Ectodermal cell (in vitro differentiated cells): ENCODE results near the gene MTRR.
"Not testable (repeated sequence)": the region's sequence is repeated elsewhere in the genome, so short reads cannot be mapped to it uniquely, and the experiment has no call there.

Experiments used
- H3K27ac ChIP-seq: 2 replicates; pipeline ENCODE4 v1.7.0; 2013; ENCODE audit warnings: mild to moderate bottlenecking, low read depth, low read length; ENCODE audit not compliant: insufficient read depth, poor library complexity, severe bottlenecking
- H3K27me3 ChIP-seq: 2 replicates; pipeline ENCODE4 v1.7.0; 2013; ENCODE audit warnings: mild to moderate bottlenecking, low read length; ENCODE audit not compliant: insufficient read depth, control insufficient read depth, poor library complexity, severe bottlenecking
- H3K36me3 ChIP-seq: one replicate; pipeline ENCODE4 v1.7.0; 2013; ENCODE audit warnings: low read length; ENCODE audit not compliant: control insufficient read depth, insufficient read depth
- H3K4me1 ChIP-seq: one replicate; pipeline ENCODE4 v1.7.0; 2013; ENCODE audit warnings: low read length; ENCODE audit not compliant: control insufficient read depth, insufficient read depth
- H3K4me3 ChIP-seq: 2 replicates; pipeline ENCODE4 v1.7.0; 2013; ENCODE audit warnings: low read depth, low read length, control low read depth; ENCODE audit not compliant: insufficient read depth
- H3K9me3 ChIP-seq: 2 replicates; pipeline ENCODE4 v1.7.0; 2013; ENCODE audit warnings: mild to moderate bottlenecking, low read length, moderate library complexity; ENCODE audit not compliant: control insufficient read depth
- WGBS, 2 experiments: methylation state at CpG; one replicate each; pipeline ENCODE4 v1.1.7; 2013; ENCODE audit warnings: missing lambda C conversion rate in 2 of 2; 5-methylcytosine and 5-hydroxymethylcytosine counted together

MTRR gene

DNA sequence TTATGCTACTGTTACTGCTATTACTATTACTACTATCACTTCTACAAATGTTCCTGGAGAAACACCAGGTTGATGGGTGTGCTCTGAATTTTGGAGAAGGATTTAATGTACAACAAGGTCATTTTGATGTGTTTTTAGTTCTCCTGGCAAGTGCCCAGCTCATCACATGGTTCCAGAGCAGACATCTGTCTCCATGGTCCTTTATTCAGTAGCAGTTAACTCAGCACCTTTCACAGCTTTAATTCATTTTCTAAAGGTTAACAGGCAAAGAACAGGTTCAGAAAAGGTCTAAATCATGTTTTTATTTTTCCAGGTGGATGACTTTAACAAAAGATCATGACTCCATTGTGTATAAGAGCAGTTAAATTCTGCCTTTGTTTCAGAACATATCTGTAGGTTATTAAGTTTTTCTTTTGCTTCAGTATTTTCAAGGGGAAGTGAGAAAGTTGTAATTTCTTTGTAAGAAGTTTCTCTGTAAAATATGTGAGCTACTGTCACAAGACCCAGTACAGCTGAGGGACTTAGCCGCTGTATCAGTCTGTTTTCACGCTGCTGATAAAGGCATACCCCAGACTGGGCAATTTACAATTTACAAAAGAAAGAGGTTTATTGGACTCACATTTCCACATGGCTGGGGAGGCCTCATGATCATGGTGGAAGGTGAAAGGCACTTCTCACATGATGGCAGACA lies 41.9 kb downstream of the MTRR start:
- no peaks in the 10 kb centered on the region for H3K4me1 ChIP-seq
- 87 to 98% methylated on average over 2 of the region's 2 CpGs for WGBS, 2 experiments
- H3K27ac ChIP-seq, result no peak overlapping the region
- H3K27me3 ChIP-seq, result no peaks in the 10 kb centered on the region
- H3K9me3 ChIP-seq, result no peaks in the 10 kb centered on the region
- H3K36me3 ChIP-seq, result peaks cover 11% of the 10 kb centered on the region
- H3K4me3 ChIP-seq, result no peak overlapping the region

DNA sequence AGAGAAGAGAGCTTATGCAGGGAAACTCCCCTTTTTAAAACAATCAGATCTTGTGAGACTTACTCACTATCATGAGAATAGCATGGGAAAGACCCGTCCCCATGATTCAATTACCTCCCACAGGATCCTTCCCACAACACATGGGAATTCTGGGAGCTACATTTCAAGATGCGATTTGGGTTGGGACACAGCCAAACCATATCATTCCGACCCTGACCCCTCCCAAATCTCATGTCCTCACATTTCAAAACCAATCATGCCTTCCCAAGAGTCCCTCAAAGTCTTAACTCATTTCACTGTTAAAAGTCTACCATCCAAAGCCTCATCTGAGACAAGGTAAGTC lies 42.5 kb downstream of the MTRR start:
- not testable (repeated sequence) for H3K4me3 ChIP-seq, H3K27ac ChIP-seq, H3K4me1 ChIP-seq, H3K27me3 ChIP-seq, H3K9me3 ChIP-seq
- 84 to 90% methylated on average over 3 of the region's 3 CpGs for WGBS, 2 experiments
- peaks cover 11% of the 10 kb centered on the region for H3K36me3 ChIP-seq

DNA sequence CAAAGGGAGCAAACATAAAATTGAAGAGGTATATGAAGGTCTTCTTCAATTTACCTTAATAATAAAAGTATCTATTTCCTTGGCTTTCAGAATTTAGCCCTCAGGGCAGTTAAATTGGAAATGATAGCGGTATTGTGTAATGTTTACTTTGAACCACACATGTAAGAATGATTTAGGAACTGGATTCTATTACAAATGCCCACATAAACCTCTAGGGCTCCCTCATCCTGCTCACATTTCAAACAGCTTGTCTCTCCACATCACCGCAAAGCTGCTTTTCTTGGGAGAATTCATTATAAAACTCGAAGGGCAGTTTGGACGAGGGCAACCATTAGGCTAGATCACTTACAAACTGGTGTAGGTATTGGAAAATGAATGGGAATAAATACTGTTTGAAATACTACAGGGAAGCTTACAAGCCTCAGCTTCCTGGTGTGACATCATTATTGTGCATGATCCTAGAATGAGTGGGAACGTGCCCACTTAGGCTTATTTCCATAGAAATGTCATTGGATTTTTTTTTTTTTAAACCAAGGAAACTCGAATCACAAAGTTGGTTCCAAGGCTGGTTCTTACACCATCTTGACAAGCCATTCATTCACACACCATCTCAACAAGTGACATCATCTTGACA lies 47.3 kb downstream of the MTRR start:
- Histone ChIP-seq H3K27me3 (no peaks in the 10 kb centered on the region), H3K27ac (no peak overlapping the region), H3K4me1 (no peaks in the 10 kb centered on the region), H3K9me3 (no peaks in the 10 kb centered on the region), H3K4me3 (no peak overlapping the region), H3K36me3 (no peaks in the 10 kb centered on the region)
- WGBS, 2 experiments, result 92 to 93% methylated on average over 5 of the region's 6 CpGs

DNA sequence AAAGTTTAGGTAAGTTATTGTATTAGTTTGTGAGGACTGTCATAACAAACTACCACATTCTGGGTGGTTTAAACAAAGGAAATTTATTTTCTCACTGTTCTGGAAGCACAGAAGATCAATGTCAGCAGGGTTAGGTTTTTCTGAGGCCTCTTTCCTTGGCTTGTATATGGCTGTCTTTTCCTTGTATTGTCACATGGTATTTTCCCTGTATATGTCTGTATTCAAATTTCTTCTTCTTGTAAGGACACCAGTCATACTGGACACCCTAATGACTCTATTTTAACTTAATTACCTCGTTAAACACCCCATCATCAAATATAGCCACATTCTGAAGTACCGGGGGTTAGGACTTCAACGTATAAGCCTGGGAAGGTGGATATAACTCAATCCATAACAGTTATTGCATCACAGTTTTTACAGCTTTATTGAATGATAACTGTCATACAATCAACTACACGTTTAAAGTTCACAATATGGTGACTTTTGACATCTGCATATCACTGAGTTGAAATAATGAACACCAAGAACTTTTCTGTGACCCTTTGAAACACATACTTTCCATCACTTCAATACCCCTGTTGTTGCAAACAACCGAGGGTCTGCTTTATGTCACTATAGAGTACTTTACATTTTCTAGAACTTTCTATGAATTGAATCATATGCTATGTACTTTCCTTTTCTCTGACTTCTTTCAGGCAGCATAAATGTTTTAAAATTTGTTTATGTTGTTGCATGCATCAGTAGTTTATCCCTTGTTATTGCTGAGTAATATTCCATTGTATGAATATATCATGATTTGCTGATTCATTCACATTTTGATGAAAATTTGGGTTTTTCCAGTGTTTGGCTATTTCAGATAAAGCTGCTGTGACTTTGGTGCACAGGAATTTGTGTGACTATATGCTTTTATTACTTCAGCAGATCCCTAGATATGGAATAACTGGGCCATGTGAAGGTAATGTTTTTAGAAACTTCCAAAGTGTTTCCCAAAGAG lies 48.5 kb downstream of the MTRR start:
- no peak overlapping the region for H3K27ac ChIP-seq
- H3K36me3 ChIP-seq, result no peaks in the 10 kb centered on the region
- 62 to 72% methylated on average over 4 to 5 of the region's 5 CpGs for WGBS, 2 experiments
- H3K27me3 ChIP-seq, result no peaks in the 10 kb centered on the region
- no peak overlapping the region for H3K4me3 ChIP-seq
- no peaks in the 10 kb centered on the region for H3K4me1 ChIP-seq
- no peaks in the 10 kb centered on the region for H3K9me3 ChIP-seq

DNA sequence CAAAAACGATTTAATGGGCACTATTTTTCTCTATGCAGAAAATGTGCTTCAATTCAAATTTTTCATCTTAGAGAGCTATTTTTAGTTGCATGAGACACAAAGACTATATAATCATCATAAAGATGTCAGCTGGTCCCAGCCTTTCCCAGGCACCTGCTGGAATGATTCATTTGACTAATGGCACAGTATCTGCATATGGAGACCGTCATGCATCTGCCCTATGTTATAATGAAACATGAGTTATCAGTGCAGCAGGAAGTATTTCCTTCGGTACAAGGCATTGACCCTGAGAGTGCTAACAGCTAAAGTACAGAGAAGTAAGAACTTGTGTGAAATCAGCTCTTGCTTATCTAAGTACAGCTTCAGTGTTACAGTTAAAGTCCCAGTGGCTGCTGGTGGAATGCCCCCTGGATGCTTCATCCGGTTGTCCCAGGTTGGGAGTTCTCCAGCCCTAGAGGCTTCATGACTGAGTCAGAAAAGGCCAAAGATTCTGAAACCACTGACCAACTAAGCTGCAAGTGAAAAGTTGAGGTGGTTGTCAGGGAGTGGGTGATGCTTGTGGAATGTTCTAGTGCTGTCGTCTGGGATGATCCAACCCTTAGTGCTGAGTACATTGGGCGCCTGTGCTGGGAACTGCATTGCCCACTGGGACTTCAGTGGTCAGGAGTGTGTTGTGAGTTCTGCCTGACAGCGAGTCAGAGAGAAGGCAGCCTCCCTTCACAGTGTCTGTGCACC lies 57.2 kb downstream of the MTRR start:
- H3K27ac ChIP-seq, result no peak overlapping the region
- H3K27me3 ChIP-seq, result no peaks in the 10 kb centered on the region
- WGBS, 2 experiments, result 87 to 92% methylated on average over 7 of the region's 7 CpGs
- H3K4me1 ChIP-seq, result no peaks in the 10 kb centered on the region
- no peaks in the 10 kb centered on the region for H3K9me3 ChIP-seq
- no peak overlapping the region for H3K4me3 ChIP-seq
- H3K36me3 ChIP-seq, result no peaks in the 10 kb centered on the region

DNA sequence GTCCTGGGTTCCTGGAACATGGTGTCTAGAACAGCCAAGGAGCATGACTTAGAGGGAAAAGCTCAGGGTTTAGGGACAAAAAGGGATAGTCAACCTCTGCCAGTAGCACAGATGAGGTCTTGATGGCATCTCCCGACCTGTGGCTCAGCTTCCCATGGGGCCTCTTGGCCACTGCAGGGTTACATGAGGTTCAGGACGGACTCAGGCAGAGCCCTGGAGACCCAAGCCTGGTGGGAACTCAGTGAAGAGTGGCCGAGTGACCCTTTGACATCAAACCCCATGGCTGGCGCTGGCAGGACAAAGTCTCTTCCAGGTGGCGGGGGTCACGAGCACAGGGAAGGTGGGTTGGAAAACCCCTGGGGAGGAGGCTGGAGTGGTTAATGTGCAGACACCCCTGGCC lies 57.8 kb downstream of the MTRR start:
- WGBS, 2 experiments, result 89 to 91% methylated on average over 6 of the region's 6 CpGs
- Histone ChIP-seq H3K36me3 (no peaks in the 10 kb centered on the region), H3K4me3 (no peak overlapping the region), H3K4me1 (no peaks in the 10 kb centered on the region), H3K9me3 (no peaks in the 10 kb centered on the region), H3K27ac (no peak overlapping the region), H3K27me3 (no peaks in the 10 kb centered on the region)

DNA sequence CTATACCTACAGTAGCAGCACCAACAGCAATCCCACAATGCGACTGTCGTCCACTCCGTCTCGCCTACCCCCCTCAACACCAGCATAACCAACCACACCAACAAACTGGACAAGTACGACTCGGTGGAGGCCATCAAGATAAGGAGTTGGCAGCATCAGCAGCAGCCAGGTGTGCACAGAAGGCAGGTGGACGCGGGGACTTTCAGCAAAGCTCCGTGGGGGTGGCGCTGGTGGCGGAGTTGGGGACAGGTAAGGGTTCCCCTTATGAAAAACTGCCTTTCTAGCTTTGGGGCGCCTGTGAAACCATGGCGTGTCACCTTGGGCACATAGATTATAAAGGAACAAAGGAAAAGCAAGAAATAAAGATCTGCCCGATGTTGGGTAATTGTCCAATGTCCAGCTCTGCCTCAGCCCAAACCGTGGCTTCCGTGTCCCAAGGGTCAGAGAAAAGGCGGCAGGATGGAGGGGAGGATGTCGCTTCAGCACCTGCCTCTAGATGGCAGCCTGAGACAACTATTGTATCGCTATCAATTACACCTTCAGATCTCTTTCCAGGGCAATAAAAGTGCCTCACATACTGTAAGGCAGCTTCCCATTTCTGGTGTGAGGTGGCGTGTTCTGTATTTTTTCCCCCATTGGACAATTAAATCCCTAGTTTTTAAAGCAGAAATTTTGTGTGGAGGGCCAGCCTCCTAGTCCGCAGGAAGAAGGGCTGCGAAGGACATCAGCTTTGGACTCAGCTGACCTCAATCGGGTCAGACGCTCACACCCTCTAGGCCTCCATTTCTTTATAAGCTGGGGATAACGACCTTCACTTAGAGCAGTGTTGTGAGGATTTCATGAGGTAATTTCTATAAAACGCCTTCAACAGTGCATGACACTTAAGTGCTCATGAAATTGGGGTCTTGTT lies 58.8 kb downstream of the MTRR start:
- no peak overlapping the region for H3K27ac ChIP-seq
- H3K4me3 ChIP-seq, result no peak overlapping the region
- H3K36me3 ChIP-seq, result no peaks in the 10 kb centered on the region
- H3K27me3 ChIP-seq, result no peaks in the 10 kb centered on the region
- no peaks in the 10 kb centered on the region for H3K4me1 ChIP-seq
- no peaks in the 10 kb centered on the region for H3K9me3 ChIP-seq
- 62 to 64% methylated on average over 26 of the region's 26 CpGs for WGBS, 2 experiments

DNA sequence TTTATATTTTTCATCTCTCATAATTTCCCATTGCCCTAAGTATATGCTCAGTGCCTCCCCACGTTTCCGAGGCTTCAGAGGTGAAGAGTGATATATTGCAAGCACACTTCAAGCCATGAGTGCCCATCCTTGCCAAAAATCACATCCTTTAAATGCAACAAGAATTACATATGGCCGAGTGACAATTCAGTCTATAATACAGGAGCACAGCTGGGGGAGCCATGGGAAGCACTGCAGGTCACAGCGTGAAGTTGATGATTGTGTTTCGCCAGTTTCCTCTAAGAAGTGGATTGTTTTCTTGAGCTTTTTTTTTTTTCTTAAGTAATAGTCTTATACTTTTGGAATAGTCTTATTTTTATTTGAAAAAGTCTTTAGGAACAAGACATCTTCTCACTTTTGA lies 61.1 kb downstream of the MTRR start:
- no peaks in the 10 kb centered on the region for H3K27me3 ChIP-seq
- no peak overlapping the region for H3K4me3 ChIP-seq
- H3K9me3 ChIP-seq, result no peaks in the 10 kb centered on the region
- no peak overlapping the region for H3K27ac ChIP-seq
- H3K36me3 ChIP-seq, result no peaks in the 10 kb centered on the region
- no peaks in the 10 kb centered on the region for H3K4me1 ChIP-seq
- 75 to 83% methylated on average over 5 of the region's 5 CpGs for WGBS, 2 experiments

DNA sequence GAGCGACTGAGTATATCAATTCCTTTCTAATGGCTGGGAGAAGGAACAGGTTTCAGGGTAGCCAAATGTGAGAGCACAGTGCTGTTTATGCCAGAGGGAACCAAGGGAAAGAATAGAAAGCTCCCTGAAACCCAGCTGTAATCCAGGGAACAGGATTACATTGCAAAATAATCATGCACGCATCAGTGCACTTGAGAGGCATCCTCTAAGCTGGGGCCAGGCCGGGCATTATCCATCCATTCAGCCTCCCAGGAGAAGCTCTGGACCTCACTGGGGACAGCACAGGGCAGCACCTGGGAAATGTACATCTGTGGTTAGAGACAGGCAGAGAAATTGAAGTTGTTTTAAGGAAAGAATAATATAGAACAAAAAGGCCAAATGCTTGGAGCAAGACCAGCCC lies 72.7 kb downstream of the MTRR start:
- Histone ChIP-seq H3K27ac (no peak overlapping the region), H3K4me3 (no peak overlapping the region), H3K27me3 (no peaks in the 10 kb centered on the region), H3K36me3 (no peaks in the 10 kb centered on the region), H3K4me1 (no peaks in the 10 kb centered on the region), H3K9me3 (no peaks in the 10 kb centered on the region)
- 71 to 83% methylated on average over 3 of the region's 3 CpGs for WGBS, 2 experiments
